ENCODE results near the gene SH3BGRL3.

Gene SH3BGRL3

GRCh38 chr1:26277719-26278118 is 2.2 kb upstream of the SH3BGRL3 start:
- no peak for DNase-seq (ENCODE audit: low read depth)

DNA sequence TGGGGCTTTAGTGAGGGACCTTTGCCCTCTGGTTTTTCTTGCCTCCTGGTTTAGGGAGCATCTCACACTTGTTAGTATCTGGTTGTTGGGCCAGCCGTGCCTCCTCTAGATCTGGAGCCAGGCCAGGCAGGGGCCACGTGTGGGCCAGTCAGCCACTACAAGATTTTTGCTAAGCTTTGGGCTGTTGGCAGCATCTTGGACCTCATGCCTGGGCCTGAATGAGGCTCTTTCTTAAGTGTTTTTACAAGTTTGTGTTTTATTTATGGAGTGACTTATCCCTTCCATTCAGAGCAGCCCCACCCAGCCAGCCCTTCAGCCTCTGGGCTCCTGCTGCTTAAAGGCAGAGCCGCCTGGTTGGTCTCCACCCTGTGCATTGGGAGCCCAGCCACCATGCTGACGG is 1.6 kb upstream of the SH3BGRL3 start:
- DNase-seq (ENCODE audit: low read depth): no peak

- no peak for DNase-seq (ENCODE audit: low read depth)
These were observed 996 bp upstream of the SH3BGRL3 start for GRCh38 chr1:26278724-26279455.

- no peak for DNase-seq (ENCODE audit: low read depth)
These were observed 602 bp downstream of the SH3BGRL3 start for GRCh38 chr1:26280333-26281042.

- no peak for DNase-seq (ENCODE audit: low read depth)
These were observed 1.4 kb downstream of the SH3BGRL3 start for GRCh38 chr1:26281091-26281958.

DNA sequence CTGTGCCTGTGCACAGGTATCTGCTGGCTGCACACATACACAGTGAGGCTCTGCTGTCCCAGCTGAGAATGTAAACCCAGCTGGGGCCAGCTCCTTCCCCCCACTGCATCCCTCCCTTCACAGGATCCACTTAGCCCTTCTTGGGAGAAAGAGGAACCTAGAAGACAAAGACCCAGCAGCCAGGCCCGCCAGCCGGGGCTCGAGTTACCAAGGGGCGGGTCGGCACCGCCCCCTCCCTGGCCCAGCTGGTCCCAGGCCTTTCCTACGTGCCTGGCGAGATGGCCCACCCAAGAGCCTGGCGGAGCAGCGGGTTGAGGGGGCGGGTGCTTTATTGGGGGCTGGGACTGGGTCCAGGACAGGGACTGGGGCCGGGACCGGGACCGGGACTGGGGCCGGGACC is 2.1 kb downstream of the SH3BGRL3 start:
- no peak for DNase-seq (ENCODE audit: low read depth)

DNA sequence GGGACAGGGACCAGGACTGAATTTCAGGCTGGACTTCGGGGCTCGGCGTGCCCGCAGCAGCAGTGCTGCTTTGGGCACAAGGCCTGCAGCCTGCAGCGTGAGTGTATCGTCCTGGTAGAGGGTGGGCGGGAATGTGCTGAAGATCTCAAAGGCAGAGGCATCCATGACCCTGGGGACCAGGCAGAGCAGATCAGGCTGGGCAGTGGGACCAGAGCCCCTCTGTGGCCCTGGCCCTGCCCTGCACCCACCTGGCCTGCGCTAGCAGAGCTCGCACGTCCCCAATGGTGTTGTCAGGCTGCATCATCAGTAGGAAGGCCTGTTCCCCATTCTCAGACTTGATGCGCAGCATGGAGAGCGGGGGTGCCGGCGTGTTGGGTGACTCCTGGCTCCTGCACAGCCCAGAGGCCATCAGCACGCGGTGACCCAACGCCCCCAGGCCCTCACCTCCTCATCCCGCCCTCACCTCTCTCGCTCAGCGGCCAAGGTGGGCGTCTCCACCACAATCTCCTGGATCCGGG is 2.6 kb downstream of the SH3BGRL3 start:
- no peak for DNase-seq (ENCODE audit: low read depth)

DNA sequence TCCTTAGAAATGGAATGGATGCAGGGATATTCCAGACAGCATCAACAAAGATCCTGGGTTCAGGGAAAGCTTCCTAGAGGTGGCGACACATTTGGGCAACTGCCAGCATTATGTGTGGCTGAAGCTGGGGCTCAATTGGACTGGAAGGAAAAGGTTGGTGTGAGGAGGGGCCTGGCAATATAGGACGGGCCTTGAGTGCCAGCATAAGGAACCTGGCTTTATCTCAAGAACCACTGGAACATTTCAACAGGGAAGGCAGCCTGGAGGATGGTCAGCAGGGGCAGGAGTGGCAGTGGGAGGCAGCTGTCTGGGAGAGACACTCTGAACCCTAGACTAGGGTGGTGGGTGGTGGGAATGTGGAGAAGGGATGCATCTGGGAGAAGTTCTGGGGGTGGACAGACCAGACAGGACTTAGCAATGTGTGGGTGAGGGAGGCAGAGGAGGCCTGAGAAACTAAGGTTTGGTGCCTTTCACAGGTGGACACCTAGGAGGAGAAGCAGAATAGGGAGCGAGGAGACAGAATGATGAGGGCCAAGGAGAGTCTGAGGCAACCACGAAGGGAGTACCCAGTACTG is 3.5 kb downstream of the SH3BGRL3 start:
- DNase-seq (ENCODE audit: low read depth): no peak

DNA sequence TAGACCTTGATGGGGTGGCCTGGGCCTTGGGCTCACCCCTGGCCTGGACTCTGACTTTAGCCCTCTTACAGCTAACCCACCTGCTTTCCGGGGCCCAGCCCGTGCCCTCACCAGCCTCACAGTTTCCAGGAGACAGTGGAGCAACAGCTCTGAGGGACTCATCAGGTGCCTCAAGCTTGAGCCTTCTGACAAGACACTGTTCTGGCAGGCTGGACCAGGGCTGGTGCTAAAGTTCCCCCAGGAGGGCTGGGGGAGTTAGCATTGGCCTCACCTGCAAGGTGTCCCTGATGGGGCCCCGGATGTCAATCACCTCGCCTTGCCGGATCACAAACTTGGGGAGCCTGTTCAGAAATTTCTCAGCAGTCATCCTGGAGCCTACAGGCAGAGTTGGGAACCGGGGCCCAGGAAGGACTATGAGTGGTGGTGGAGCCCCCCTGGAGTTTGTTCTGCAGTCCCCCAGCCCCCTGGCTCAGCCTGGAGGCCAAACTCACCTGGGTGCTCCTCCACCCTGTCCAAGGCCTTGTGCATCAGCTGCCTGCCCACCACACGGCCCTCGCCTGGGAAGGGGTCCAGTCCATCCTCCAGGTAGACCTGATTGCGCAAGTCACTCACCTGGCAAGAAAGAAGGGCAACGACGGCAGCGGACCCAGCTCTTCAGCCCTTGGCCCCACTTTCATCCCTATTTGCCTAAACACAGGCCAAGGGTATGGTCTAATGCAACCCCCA is 4.1 kb downstream of the SH3BGRL3 start:
- no peak for DNase-seq (ENCODE audit: low read depth)

DNA sequence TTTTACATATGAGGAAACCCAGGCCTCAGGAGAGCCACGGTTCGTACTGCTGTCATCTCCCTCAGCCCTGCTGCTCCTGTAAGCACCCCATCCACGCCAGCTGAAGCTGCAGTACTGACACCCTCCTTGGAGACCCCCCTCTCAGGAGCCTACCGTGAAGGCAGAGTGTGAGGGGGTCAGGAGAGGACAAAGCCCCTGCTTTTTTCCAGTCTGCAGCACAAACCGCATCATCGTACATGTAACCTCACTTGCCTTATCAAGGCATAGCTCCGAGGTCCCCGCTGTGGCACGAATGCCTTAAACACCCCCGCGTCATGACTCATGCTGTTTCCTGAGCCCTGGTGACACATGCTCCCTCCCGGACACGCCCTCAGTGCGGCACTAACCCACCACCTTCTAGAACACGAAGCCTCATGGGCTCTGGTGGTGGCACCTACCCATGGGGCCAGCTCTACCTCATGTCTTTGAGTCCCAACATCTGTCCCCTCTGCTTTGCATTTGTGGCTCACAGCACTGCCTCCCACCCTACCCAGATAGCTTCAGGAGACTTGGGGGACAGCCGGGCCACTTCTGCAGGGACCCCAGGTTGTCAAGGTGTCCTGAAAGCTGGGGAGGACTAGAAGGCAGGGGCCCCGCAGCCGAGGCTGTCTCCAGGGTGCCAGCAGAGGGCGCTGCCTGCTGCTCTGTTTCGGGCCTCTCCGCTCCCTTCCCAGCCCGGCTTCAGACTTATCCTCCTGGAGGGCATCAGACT is 4.9 kb downstream of the SH3BGRL3 start:
- peak; percentile 91 for DNase-seq (ENCODE audit: low read depth)

DNA sequence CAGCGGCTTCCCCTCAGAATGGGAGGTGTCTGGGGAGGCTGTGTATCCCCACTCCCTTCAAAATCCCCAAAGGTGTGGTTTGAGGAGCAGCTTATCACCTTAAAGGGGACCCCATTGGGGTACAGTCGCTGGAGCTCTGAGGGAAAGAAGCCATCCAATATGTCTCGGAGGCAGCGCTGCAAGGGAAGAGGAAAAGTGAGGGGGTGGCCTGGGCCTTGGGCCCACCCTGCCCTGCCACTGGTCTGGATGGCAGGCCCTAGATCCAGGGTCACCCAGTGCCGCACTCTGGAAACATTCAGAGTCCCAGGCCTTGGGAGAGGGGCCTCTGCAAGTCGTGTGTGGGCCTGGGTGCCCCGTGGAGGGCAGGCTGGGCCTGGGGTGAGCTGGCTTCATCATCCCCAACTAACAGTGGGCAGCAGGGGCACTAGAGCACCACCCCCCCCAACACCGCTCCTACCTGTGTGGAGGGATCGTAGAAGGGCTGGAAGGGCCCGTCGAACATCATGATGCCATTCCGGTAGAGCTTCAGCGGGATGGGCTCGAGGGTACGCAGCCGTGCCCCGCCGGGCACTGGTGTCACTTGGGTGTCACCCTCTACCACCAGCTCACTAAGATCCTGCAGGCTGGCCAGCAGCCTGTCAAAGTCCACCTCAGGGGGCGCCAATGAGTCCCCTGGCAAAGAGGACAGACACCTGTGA is 5.6 kb downstream of the SH3BGRL3 start:
- DNase-seq (ENCODE audit: low read depth): no peak

- no peak for DNase-seq (ENCODE audit: low read depth)
These were observed 6.2 kb downstream of the SH3BGRL3 start for GRCh38 chr1:26286064-26286416.

DNA sequence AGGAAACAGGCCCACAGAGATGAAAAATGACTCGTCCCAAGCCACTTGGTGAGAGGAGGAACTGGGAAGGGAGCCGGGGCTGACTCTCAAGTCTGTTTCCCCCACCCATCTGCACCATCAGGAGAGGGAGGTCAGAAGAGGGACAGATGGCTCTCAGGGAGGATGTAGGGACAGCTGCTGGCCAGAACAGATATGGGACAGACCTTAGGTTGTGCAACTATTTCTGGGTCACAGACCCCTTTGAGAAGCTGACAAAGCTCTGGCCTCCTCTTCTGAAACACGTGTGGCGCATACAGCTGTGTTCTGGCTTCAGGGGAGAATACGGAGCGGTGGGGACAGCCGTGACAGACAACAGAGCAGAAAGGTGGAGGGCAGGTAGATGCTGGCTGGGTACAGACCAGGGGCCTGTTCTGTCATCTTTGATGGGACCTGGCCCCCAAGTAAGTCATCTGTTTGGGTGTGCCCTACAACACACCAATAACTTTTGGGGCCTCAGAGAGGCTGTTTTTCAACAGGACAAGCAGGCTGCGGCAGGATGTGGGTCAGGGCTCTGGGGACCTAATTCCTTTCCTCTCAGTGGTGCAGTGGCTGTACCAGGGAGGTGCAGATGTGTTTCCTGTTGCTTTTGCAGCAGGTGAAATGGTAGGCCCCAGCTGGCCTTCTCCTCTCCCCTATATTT is 7.3 kb downstream of the SH3BGRL3 start:
- DNase-seq (ENCODE audit: low read depth): no peak

GRCh38 chr1:26287811-26288210 is 7.9 kb downstream of the SH3BGRL3 start:
- no peak for DNase-seq (ENCODE audit: low read depth)

GRCh38 chr1:26288311-26288941 is 8.5 kb downstream of the SH3BGRL3 start:
- no peak for DNase-seq (ENCODE audit: low read depth)

- DNase-seq (ENCODE audit: low read depth): no peak
These were observed 9.5 kb downstream of the SH3BGRL3 start for GRCh38 chr1:26289158-26290059.

GRCh38 chr1:26290122-26290881 is 10.4 kb downstream of the SH3BGRL3 start:
- no peak for DNase-seq (ENCODE audit: low read depth)
